GM23338 (cell line): ENCODE measurements around the gene RELL1. TPM values are rescaled to one million over a fixed set of nuclear protein-coding genes. Genes with fewer than 3 reads are reported as not detected.

Experiments
- ATAC-seq: fragments of 200-7000 bp; cut with Tn5 transposase; 3 replicates; pipeline ENCODE4 v1.9.1; 2020
- DNase-seq: peaks from one replicate; pipeline ENCODE4 v3.0.0-alpha.2; 2015; ENCODE audit warnings: low spot score
- H2AFZ ChIP-seq: fragments of 200-600 bp; sonication (generic); 2 replicates; pipeline ENCODE4 v1.8.0; 2016; ENCODE audit warnings: antibody characterized with exemption, mild to moderate bottlenecking, moderate library complexity
- H3F3A ChIP-seq: fragments of 200-600 bp; sonication (generic); replicated peaks from 2 replicates; pipeline ENCODE4 v1.8.0; 2017; ENCODE audit warnings: antibody characterized with exemption, mixed run types, low read depth
- H3K27ac ChIP-seq: fragments of 200-600 bp; sonication (generic); 2 replicates; pipeline ENCODE4 v1.6.1; 2016; ENCODE audit warnings: low read depth
- H3K27me3 ChIP-seq: fragments of 200-600 bp; sonication (generic); 2 replicates; pipeline ENCODE4 v1.8.0; 2016; ENCODE audit warnings: mild to moderate bottlenecking, mixed run types, moderate library complexity; ENCODE audit not compliant: insufficient read depth
- H3K36me3 ChIP-seq: fragments of 200-600 bp; sonication (generic); 2 replicates; pipeline ENCODE4 v1.8.0; 2016; ENCODE audit warnings: mild to moderate bottlenecking; ENCODE audit not compliant: insufficient read depth
- H3K4me1 ChIP-seq: fragments of 200-600 bp; sonication (generic); 2 replicates; pipeline ENCODE4 v1.8.0; 2016; ENCODE audit warnings: mild to moderate bottlenecking, moderate library complexity; ENCODE audit not compliant: insufficient read depth
- H3K4me2 ChIP-seq: fragments of 200-600 bp; sonication (generic); 2 replicates; pipeline ENCODE4 v1.7.1; 2017; ENCODE audit warnings: mixed run types
- H3K4me3 ChIP-seq: fragments of 200-600 bp; sonication (generic); 2 replicates; pipeline ENCODE4 v1.6.1; 2016; ENCODE audit warnings: mixed run types
- H3K79me2 ChIP-seq: fragments of 200-600 bp; sonication (generic); replicated peaks from 2 replicates; pipeline ENCODE4 v1.8.0; 2017; ENCODE audit warnings: mild to moderate bottlenecking; ENCODE audit not compliant: insufficient read depth
- H3K9me2 ChIP-seq: fragments of 200-600 bp; sonication (generic); 2 replicates; pipeline ENCODE4 v1.8.0; 2017; ENCODE audit not compliant: insufficient read depth
- H4K20me1 ChIP-seq: fragments of 200-600 bp; sonication (generic); replicated peaks from 2 replicates; pipeline ENCODE4 v1.8.0; 2017; ENCODE audit warnings: mild to moderate bottlenecking; ENCODE audit not compliant: insufficient read depth
- H3K27ac Mint-ChIP-seq: 2 replicates; pipeline ENCODE4 v1.8.0; 2020; ENCODE audit warnings: inconsistent platforms, mild to moderate bottlenecking, moderate library complexity, mixed read lengths
- H3K27me3 Mint-ChIP-seq: 3 replicates; pipeline ENCODE4 v1.8.0; 2022; ENCODE audit warnings: low read depth, mild to moderate bottlenecking, moderate library complexity, mixed read lengths, inconsistent platforms; ENCODE audit not compliant: insufficient read depth, poor library complexity
- H3K36me3 Mint-ChIP-seq: 3 replicates; pipeline ENCODE4 v1.8.0; 2021; ENCODE audit warnings: low read depth, mild to moderate bottlenecking, inconsistent platforms, moderate library complexity, mixed read lengths
- H3K4me1 Mint-ChIP-seq: 3 replicates; pipeline ENCODE4 v1.8.0; 2020; ENCODE audit warnings: mild to moderate bottlenecking, inconsistent platforms, mixed read lengths
- H3K4me3 Mint-ChIP-seq: 3 replicates; pipeline ENCODE4 v1.8.0; 2021; ENCODE audit warnings: moderate library complexity, mild to moderate bottlenecking, inconsistent platforms, mixed read lengths
- H3K9me3 Mint-ChIP-seq: 3 replicates; pipeline ENCODE4 v1.8.0; 2020; ENCODE audit warnings: moderate library complexity, mild to moderate bottlenecking, inconsistent platforms, mixed read lengths
- CREB1 ChIP-seq: fragments of 250-450 bp; sonication (Bioruptor Pico); IDR thresholded peaks from 2 replicates; pipeline ENCODE4 v1.5.0; 2020; ENCODE audit warnings: low read depth, mild to moderate bottlenecking, moderate library complexity
- CTCF ChIP-seq, 2 experiments: fragments of 200-600 bp in 1 of 2; sonication (generic) in 1 of 2; conservative IDR thresholded peaks; 2 replicates each; pipeline versions ENCODE4 v1.5.1 to v1.6.1; 2016 to 2017; ENCODE audit warnings: antibody characterized with exemption in 2 of 2, low read depth in 2 of 2, mild to moderate bottlenecking in 2 of 2, moderate library complexity in 1 of 2
- ETS1 ChIP-seq: IDR thresholded peaks from 2 replicates; pipeline ENCODE4 v1.6.1; 2016; ENCODE audit warnings: antibody characterized with exemption
- EZH2 ChIP-seq: fragments of 200-600 bp; sonication (generic); IDR thresholded peaks from one replicate; pipeline ENCODE4 v1.8.0; 2017; ENCODE audit warnings: antibody characterized with exemption, mild to moderate bottlenecking, low read depth; ENCODE audit not compliant: unreplicated experiment
- EZH2phosphoT487 ChIP-seq: fragments of 200-600 bp; sonication (generic); IDR thresholded peaks from one replicate; pipeline ENCODE4 v1.8.1; 2018; ENCODE audit warnings: antibody characterized with exemption; ENCODE audit not compliant: unreplicated experiment
- JUNB ChIP-seq: IDR thresholded peaks from one replicate; pipeline ENCODE4 v1.6.1; 2016; ENCODE audit warnings: antibody characterized with exemption; ENCODE audit not compliant: unreplicated experiment
- POLR2AphosphoS5 ChIP-seq: IDR thresholded peaks from 2 replicates; pipeline ENCODE4 v1.6.1; 2016; ENCODE audit warnings: antibody characterized with exemption, low read depth
- REST ChIP-seq: IDR thresholded peaks from one replicate; pipeline ENCODE4 v1.6.1; 2018; ENCODE audit warnings: antibody characterized with exemption; ENCODE audit not compliant: unreplicated experiment
- STAT1 ChIP-seq: IDR thresholded peaks from one replicate; pipeline ENCODE4 v1.6.1; 2016; ENCODE audit warnings: antibody characterized with exemption; ENCODE audit not compliant: unreplicated experiment
- ZNF114 ChIP-seq: fragments of 250-450 bp; sonication (Bioruptor Pico); IDR thresholded peaks from 2 replicates; pipeline ENCODE4 v1.5.0; 2020; ENCODE audit warnings: mild to moderate bottlenecking, moderate library complexity
- polyA plus RNA-seq: library from polyadenylated mRNA; unstranded; fragments of >200 nt; fragmentation: Nextera tagmentation; extraction: Ambion mirVana; gene quantifications from 2 replicates; pipeline ENCODE4 v1.2.1, GENCODE V29; 2016
- total RNA-seq: library from RNA; depleted of rRNA; stranded (reverse); fragments of >200 nt; shearing (Covaris generic); gene quantifications from 2 replicates; pipeline ENCODE4 v1.2.3, GENCODE V29; 2014

The RELL1 gene
- total and polyA plus RNA-seq, 2 experiments from 2014 or later = 2.8 to 28.5 TPM

GRCh38 chr4:37597034-37597433, 89.1 kb downstream of the RELL1 start:
- Histone ChIP-seq H3K4me1 (no peaks in the 10 kb centered on the region), H3F3A (no peaks in the 10 kb centered on the region), H3K79me2 (no peaks in the 10 kb centered on the region), H3K27me3 (no peaks in the 10 kb centered on the region), H3K9me2 (no peaks in the 10 kb centered on the region), H3K27ac (no peak overlapping the region), H3K36me3 (no peaks in the 10 kb centered on the region), H3K4me3 (no peak overlapping the region), H2AFZ (no peak overlapping the region), H3K4me2 (no peak overlapping the region), H4K20me1 (no peaks in the 10 kb centered on the region)
- DNase-seq = no peak
- Mint-ChIP-seq H3K4me1 (peaks cover 5% of the 10 kb centered on the region), H3K27me3 (no peaks in the 10 kb centered on the region), H3K36me3 (no peaks in the 10 kb centered on the region), H3K27ac (no peak overlapping the region), H3K4me3 (no peak overlapping the region), H3K9me3 (no peaks in the 10 kb centered on the region)
- ATAC-seq = no peak
- TF ChIP-seq ETS1 (no peak), REST (no peak), CTCF (conservative IDR thresholded peaks at IDR 0.05; ENCODE audit: low read depth in 2 of 2) (no peak), POLR2AphosphoS5 (no peak), JUNB (no peak), EZH2 (no peak), ZNF114 (no peak), STAT1 (no peak)

GRCh38 chr4:37595875-37596680, 90.1 kb downstream of the RELL1 start:
- DNase-seq (no peak), ATAC-seq (no peak)
- Histone ChIP-seq H3K79me2 (no peaks in the 10 kb centered on the region), H3K4me3 (no peak overlapping the region), H3K4me2 (no peak overlapping the region), H3F3A (no peaks in the 10 kb centered on the region), H3K36me3 (no peaks in the 10 kb centered on the region), H3K27me3 (no peaks in the 10 kb centered on the region), H4K20me1 (no peaks in the 10 kb centered on the region), H3K4me1 (no peaks in the 10 kb centered on the region), H2AFZ (no peak overlapping the region), H3K27ac (no peak overlapping the region), H3K9me2 (no peaks in the 10 kb centered on the region)
- Mint-ChIP-seq H3K36me3 (no peaks in the 10 kb centered on the region), H3K4me3 (no peak overlapping the region), H3K9me3 (no peaks in the 10 kb centered on the region), H3K4me1 (peaks cover 6% of the 10 kb centered on the region), H3K27me3 (no peaks in the 10 kb centered on the region), H3K27ac (no peak overlapping the region)
- TF ChIP-seq EZH2phosphoT487 = no peak
- TF ChIP-seq EZH2 = no peak
- no peak for TF ChIP-seq ETS1
- TF ChIP-seq REST = no peak
- no peak for TF ChIP-seq CREB1 (CRISPR knock-in tag)
